ENCODE measurements around the gene BCR. TPM values are rescaled to one million over a fixed set of nuclear protein-coding genes. Genes with fewer than 3 reads are reported as not detected.

BCR gene
- total and polyA plus RNA-seq, 12 donors = 10.9 to 33.4 (median 25.8) TPM

DNA sequence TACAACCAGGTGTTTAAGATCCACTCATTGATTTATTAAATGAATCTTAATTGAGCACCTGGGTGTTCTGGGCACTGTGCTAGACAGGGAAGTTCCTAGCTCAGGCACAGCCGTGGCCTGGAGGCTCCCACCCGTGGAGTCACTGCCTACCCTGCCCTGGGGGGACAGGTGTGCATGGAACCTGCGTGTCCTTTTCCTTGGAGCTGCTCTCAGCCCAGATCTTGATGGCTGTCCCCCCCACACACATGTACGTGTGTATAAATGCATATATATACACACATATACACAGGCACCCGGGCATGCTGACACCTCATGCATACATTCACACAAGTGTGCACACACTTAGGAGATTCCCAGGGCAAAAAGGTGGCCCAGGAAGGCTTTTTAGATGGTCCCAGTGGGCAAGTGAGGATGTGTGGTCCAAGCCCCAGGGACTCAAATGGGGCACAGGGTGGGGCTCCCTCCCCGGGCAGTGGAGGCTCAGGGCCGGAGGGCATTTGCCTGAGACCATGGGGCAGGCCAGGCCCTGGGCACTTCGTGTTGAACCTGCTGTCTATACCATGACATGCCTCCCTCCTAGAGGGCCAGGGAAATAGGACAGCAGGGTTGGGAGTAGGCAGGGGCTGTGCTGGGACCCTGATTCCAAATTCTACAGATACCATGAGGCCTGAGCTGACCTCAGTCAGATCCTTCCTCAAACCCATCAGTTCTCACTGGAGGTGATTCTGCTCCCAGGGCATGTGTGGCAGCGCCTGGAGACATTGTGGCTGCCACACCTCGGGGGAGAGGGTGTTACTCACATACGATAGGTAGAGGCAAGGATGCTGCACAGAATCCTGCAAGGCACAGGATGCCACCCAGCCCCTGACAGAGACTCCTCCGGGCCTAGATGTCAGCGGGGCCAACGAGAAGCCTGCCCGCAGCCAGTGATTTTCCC, 77.8 kb downstream of the BCR start:
- H3K36me3 ChIP-seq = peaks cover 0 to 57% (median 13%) of the 10 kb centered on the region in 9 donors
- peaks cover 20 to 32% (median 27%) of the 10 kb centered on the region in 9 donors for H3K4me1 ChIP-seq
- no peaks in the 10 kb centered on the region for H3K27me3 ChIP-seq
- TF ChIP-seq, protein P1, sequence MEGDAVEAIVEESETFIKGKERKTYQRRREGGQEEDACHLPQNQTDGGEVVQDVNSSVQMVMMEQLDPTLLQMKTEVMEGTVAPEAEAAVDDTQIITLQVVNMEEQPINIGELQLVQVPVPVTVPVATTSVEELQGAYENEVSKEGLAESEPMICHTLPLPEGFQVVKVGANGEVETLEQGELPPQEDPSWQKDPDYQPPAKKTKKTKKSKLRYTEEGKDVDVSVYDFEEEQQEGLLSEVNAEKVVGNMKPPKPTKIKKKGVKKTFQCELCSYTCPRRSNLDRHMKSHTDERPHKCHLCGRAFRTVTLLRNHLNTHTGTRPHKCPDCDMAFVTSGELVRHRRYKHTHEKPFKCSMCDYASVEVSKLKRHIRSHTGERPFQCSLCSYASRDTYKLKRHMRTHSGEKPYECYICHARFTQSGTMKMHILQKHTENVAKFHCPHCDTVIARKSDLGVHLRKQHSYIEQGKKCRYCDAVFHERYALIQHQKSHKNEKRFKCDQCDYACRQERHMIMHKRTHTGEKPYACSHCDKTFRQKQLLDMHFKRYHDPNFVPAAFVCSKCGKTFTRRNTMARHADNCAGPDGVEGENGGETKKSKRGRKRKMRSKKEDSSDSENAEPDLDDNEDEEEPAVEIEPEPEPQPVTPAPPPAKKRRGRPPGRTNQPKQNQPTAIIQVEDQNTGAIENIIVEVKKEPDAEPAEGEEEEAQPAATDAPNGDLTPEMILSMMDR (IDR thresholded peaks at IDR 0.05) = no peak
- no peaks in the 10 kb centered on the region for H3K9me3 ChIP-seq
- intact Hi-C loops (cut with DNase I) = loop anchor here in 1 of 10 donors (1.0 kb wide), 1 partner anchor 21 kb away; no protein-coding TSS in a partner anchor
- H3K4me3 ChIP-seq = no peak overlapping the region
- ATAC-seq (no peak), DNase-seq (no peak)
- 94 to 96% methylated on average over 15 of the region's 15 CpGs for WGBS, 2 donors
- peak overlapping the region in 8 of 10 donors; percentile 54 to 71 (median 68) for H3K27ac ChIP-seq

DNA sequence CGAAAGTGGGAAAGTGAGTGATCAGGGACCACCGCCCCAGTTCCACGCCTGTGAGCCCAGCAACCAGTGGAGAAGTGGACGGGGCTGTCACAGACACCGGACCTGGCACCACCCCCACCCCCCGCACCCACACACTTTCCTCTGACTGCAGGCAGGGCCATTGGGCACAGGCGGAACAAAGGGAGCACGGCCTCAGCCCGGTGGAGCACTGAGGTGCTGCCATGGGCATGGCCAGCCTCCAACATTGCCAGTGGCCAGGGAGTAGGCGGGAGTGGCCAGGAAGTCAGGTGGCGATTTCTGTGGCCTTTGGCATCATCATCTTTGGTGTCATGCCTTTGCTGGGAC, 78.5 kb downstream of the BCR start:
- no peaks in the 10 kb centered on the region for H3K27me3 ChIP-seq
- no peak overlapping the region for H3K4me3 ChIP-seq
- DNase-seq = no peak
- H3K9me3 ChIP-seq = no peaks in the 10 kb centered on the region
- 96 to 98% methylated on average over 11 of the region's 11 CpGs for WGBS, 2 donors
- no peak for ATAC-seq
- H3K4me1 ChIP-seq = peaks cover 20 to 32% (median 27%) of the 10 kb centered on the region in 9 donors
- TF ChIP-seq, protein P1 (IDR thresholded peaks at IDR 0.05) = no peak
- intact Hi-C loops (cut with DNase I) = no loop called here
- peaks cover 0 to 63% (median 13%) of the 10 kb centered on the region in 9 donors for H3K36me3 ChIP-seq
- H3K27ac ChIP-seq = no peak overlapping the region

DNA sequence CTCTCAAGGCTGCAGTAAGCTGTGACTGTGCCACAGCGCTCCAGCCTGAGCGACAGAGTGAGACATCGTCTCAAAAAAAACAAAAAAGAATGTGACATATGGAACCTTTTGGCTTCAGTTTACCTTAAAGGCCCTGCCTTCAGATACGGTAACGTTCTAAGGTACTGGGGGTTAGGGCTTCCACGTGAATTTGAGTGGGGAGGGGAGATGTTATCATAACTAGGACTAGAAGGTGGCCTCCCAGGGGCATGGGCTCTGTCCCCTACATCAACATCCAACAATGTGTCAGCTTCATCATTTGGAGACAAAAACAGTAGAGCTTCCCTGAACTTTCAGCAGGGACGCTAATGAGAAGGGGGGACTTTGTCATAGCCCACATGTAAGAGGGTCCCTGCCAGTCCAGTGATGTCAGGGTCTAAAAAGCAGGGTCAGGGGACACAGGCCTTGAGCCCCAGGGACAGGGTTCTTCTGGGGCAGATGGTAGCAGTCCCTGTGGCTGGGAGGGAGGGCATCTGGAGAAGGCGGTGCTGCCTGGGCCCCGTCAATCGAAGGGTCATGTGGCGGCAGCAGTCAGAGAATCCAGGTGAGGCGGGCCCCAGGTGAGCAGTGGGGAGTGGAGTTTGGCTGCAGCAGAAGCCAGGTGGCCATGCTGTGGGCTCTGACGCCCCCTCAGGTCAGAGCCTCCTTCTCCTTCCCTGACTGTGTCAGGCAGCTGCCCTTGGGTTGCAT, 79.8 kb downstream of the BCR start:
- no peaks in the 10 kb centered on the region for H3K27me3 ChIP-seq
- H3K9me3 ChIP-seq = no peaks in the 10 kb centered on the region
- TF ChIP-seq, protein P1 (IDR thresholded peaks at IDR 0.05) = no peak
- H3K4me1 ChIP-seq = peaks cover 20 to 32% (median 28%) of the 10 kb centered on the region in 9 donors
- no peak for DNase-seq
- ATAC-seq = no peak
- no peak overlapping the region for H3K27ac ChIP-seq
- intact Hi-C loops (cut with DNase I) = loop anchor here in 1 of 10 donors (5.0 kb wide), 1 partner anchor 38 kb away; no protein-coding TSS in a partner anchor
- WGBS, 2 donors = 97 to 98% methylated on average over 12 to 13 of the region's 13 CpGs
- peaks cover 0 to 63% (median 13%) of the 10 kb centered on the region in 9 donors for H3K36me3 ChIP-seq
- no peak overlapping the region for H3K4me3 ChIP-seq
